Measurements from ENCODE around the gene OR13J1. TPM values are rescaled to one million over a fixed set of nuclear protein-coding genes. Genes with fewer than 3 reads are reported as not detected.

Gene OR13J1
- total RNA-seq, 2 experiments from 2014 or later, result not detected

- ChIA-PET CTCF (no interaction called here), POLR2A (no interaction called here)
- Mint-ChIP-seq H3K36me3 (ENCODE audit: low read depth) (no peaks in the 10 kb centered on the region), H3K4me3 (no peak overlapping the region), H3K9me3 (no peaks in the 10 kb centered on the region), H3K27me3 (no peaks in the 10 kb centered on the region), H3K27ac (no peak overlapping the region), H3K4me1 (ENCODE audit: low read depth) (peaks cover 43% of the 10 kb centered on the region)
- Histone ChIP-seq H3K4me1 (ENCODE audit: insufficient read depth, low read length) (peaks cover 55% of the 10 kb centered on the region), H3K27ac (ENCODE audit: low read depth in 1 of 2, low read length in 2 of 2) (no peak overlapping the region), H3K9me3 (ENCODE audit: control insufficient read depth in 1 of 2, insufficient read depth in 1 of 2, low read length in 2 of 2) (no peaks in the 10 kb centered on the region), H3K4me3 (ENCODE audit: low read length) (no peak overlapping the region), H3K36me3 (ENCODE audit: insufficient read depth, low read length) (no peaks in the 10 kb centered on the region), H3K27me3 (ENCODE audit: control insufficient read depth in 1 of 2, insufficient read depth in 2 of 2, low read length in 2 of 2) (no peaks in the 10 kb centered on the region)
- no peak for TF ChIP-seq CTCF (IDR thresholded peaks at IDR 0.05)
- intact Hi-C loops (cut with DNase I, micrococcal nuclease), result no loop called here
- no peak for DNase-seq
- no peak for ATAC-seq (ENCODE audit: poor library complexity)
Observed at GRCh38 chr9:35912791-35913400, 42.7 kb upstream of the OR13J1 start.

DNA sequence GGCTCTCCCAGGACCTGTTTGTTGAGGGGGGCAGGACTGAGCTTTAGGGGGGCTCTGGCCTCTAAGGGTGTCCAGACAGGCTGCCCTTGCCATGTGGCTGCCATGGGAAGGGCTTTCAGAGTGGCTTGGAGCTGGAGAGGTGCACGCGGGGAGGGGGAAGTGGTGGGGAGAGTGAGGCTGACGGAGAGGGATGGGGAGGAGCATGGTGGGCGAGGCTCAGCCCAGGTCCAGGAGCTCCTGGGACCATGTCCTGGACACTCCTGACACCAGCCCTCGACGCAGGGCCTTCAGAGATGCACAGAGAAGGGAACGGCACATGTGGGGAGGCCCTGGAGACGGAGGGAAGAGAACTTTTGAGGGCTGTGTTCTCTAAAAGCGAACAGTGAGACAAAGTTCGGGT, 41.5 kb upstream of the OR13J1 start:
- ATAC-seq (ENCODE audit: poor library complexity) (no peak), DNase-seq (no peak)
- Mint-ChIP-seq H3K27ac (peak overlapping the region; percentile 88), H3K27me3 (no peaks in the 10 kb centered on the region), H3K4me3 (no peak overlapping the region), H3K9me3 (no peaks in the 10 kb centered on the region), H3K36me3 (ENCODE audit: low read depth) (no peaks in the 10 kb centered on the region), H3K4me1 (ENCODE audit: low read depth) (peaks cover 52% of the 10 kb centered on the region)
- Histone ChIP-seq H3K9me3 (ENCODE audit: control insufficient read depth in 1 of 2, insufficient read depth in 1 of 2, low read length in 2 of 2) (no peaks in the 10 kb centered on the region), H3K27ac (ENCODE audit: low read depth in 1 of 2, low read length in 2 of 2) (peak overlapping the region in 1 of 2 donors; percentile 78), H3K27me3 (ENCODE audit: control insufficient read depth in 1 of 2, insufficient read depth in 2 of 2, low read length in 2 of 2) (no peaks in the 10 kb centered on the region), H3K36me3 (ENCODE audit: insufficient read depth, low read length) (no peaks in the 10 kb centered on the region), H3K4me1 (ENCODE audit: insufficient read depth, low read length) (peaks cover 67% of the 10 kb centered on the region), H3K4me3 (ENCODE audit: low read length) (no peak overlapping the region)
- no peak for TF ChIP-seq CTCF (IDR thresholded peaks at IDR 0.05)
- ChIA-PET CTCF (interaction anchor here (0.6 to 1.5 kb wide), 5 partner anchors 8 to 97 kb away, joined by 3 to 9 read pairs (median 4); no protein-coding TSS in a partner anchor), POLR2A (interaction anchor here (0.6 to 1.7 kb wide), 7 partner anchors 8 to 34 kb away, joined by 3 to 11 read pairs (median 5); no protein-coding TSS in a partner anchor)
- intact Hi-C loops (cut with DNase I, micrococcal nuclease), result loop anchor here in 1 of 2 experiments (2.0 kb wide), 1 partner anchor 29 kb away; no protein-coding TSS in a partner anchor

GRCh38 chr9:35910613-35911359, 40.6 kb upstream of the OR13J1 start:
- Histone ChIP-seq H3K27ac (ENCODE audit: low read depth in 1 of 2, low read length in 2 of 2) (peak overlapping the region; percentile 62 to 78), H3K4me3 (ENCODE audit: low read length) (no peak overlapping the region), H3K36me3 (ENCODE audit: insufficient read depth, low read length) (no peaks in the 10 kb centered on the region), H3K27me3 (ENCODE audit: control insufficient read depth in 1 of 2, insufficient read depth in 2 of 2, low read length in 2 of 2) (no peaks in the 10 kb centered on the region), H3K9me3 (ENCODE audit: control insufficient read depth in 1 of 2, insufficient read depth in 1 of 2, low read length in 2 of 2) (no peaks in the 10 kb centered on the region), H3K4me1 (ENCODE audit: insufficient read depth, low read length) (peaks cover 73% of the 10 kb centered on the region)
- Mint-ChIP-seq H3K27me3 (no peaks in the 10 kb centered on the region), H3K4me3 (peak overlapping the region; percentile 50), H3K9me3 (no peaks in the 10 kb centered on the region), H3K36me3 (ENCODE audit: low read depth) (no peaks in the 10 kb centered on the region), H3K27ac (peak overlapping the region; percentile 88), H3K4me1 (ENCODE audit: low read depth) (peaks cover 57% of the 10 kb centered on the region)
- CTCF ChIA-PET, result interaction anchor here (0.6 to 1.5 kb wide), 5 partner anchors 9 to 98 kb away, joined by 3 to 9 read pairs (median 4); no protein-coding TSS in a partner anchor
- ATAC-seq (ENCODE audit: poor library complexity) (peak; percentile 84), DNase-seq (peak in 12 of 14 experiments; percentile 27 to 79 (median 38))
- POLR2A ChIA-PET, result interaction anchor here (0.6 to 1.7 kb wide), 7 partner anchors 8 to 35 kb away, joined by 3 to 11 read pairs (median 5); no protein-coding TSS in a partner anchor
- intact Hi-C loops (cut with DNase I, micrococcal nuclease), result loop anchor here in 1 of 2 experiments (2.0 kb wide), 1 partner anchor 30 kb away; no protein-coding TSS in a partner anchor
- peak; percentile 56 for TF ChIP-seq CTCF (IDR thresholded peaks at IDR 0.05)
